WTC11 (cell line): ENCODE data around the gene SPINK2.

Experiments used
- ATF2 ChIP-seq: sonication (generic); formaldehyde crosslinking; IDR thresholded peaks from 2 replicates; pipeline ENCODE4 v1.8.1; 2022; ENCODE audit warnings: low read depth, missing genetic modification reagents, borderline replicate concordance
- CREB1 ChIP-seq: sonication (generic); formaldehyde crosslinking; IDR thresholded peaks from 2 replicates; pipeline ENCODE4 v1.8.0; 2023; ENCODE audit warnings: mild to moderate bottlenecking, missing genetic modification reagents
- CTCF ChIP-seq: fragments of 200-600 bp; IDR thresholded peaks from 2 replicates; pipeline ENCODE4 v1.8.0; 2022; ENCODE audit warnings: antibody characterized with exemption
- E2F1 ChIP-seq: sonication (generic); formaldehyde crosslinking; IDR thresholded peaks from 2 replicates; pipeline ENCODE4 v1.8.0; 2022; ENCODE audit warnings: mild to moderate bottlenecking, missing genetic modification reagents
- EMX1 ChIP-seq: fragments of 250-450 bp; sonication (Bioruptor Pico); IDR thresholded peaks from 2 replicates; pipeline ENCODE4 v1.8.0; 2021; ENCODE audit warnings: mild to moderate bottlenecking
- FOXJ3 ChIP-seq: sonication (generic); formaldehyde crosslinking; IDR thresholded peaks from 2 replicates; pipeline ENCODE4 v1.9.0; 2021; ENCODE audit warnings: missing genetic modification reagents, mild to moderate bottlenecking, borderline replicate concordance
- HMGXB4 ChIP-seq: sonication (generic); formaldehyde crosslinking; IDR thresholded peaks from 2 replicates; pipeline ENCODE4 v1.8.1; 2023; ENCODE audit warnings: mild to moderate bottlenecking, moderate library complexity, missing genetic modification reagents
- MAX ChIP-seq: sonication (generic); formaldehyde crosslinking; IDR thresholded peaks from 2 replicates; pipeline ENCODE4 v1.8.0; 2022; ENCODE audit warnings: mild to moderate bottlenecking, missing genetic modification reagents
- NR1H2 ChIP-seq: sonication (generic); formaldehyde crosslinking; IDR thresholded peaks from 2 replicates; pipeline ENCODE4 v1.9.0; 2021; ENCODE audit warnings: mild to moderate bottlenecking, moderate library complexity, missing genetic modification reagents
- TCF7 ChIP-seq: sonication (generic); formaldehyde crosslinking; IDR thresholded peaks from 2 replicates; pipeline ENCODE4 v1.8.0; 2022; ENCODE audit warnings: mild to moderate bottlenecking, low read depth, missing genetic modification reagents, moderate library complexity
- TEAD1 ChIP-seq: sonication (generic); formaldehyde crosslinking; IDR thresholded peaks from 2 replicates; pipeline ENCODE4 v1.8.0; 2022; ENCODE audit warnings: mild to moderate bottlenecking, missing genetic modification reagents

- TF ChIP-seq CTCF (no peak), CREB1 (CRISPR knock-in tag) (no peak), TCF7 (CRISPR knock-in tag) (no peak), HMGXB4 (CRISPR knock-in tag) (no peak), E2F1 (CRISPR knock-in tag) (no peak), ATF2 (CRISPR knock-in tag) (no peak), TEAD1 (CRISPR knock-in tag) (no peak), FOXJ3 (CRISPR knock-in tag) (no peak), NR1H2 (CRISPR knock-in tag) (no peak), EMX1 (CRISPR knock-in tag) (no peak), MAX (no peak)
These were observed 39.9 kb upstream of the SPINK2 start for GRCh38 chr4:56861360-56861759.
